PFSK-1 (cell line): ENCODE results near the gene TAF1.

Experiments
- FOXP2 ChIP-seq: optimal IDR thresholded peaks from 2 replicates; pipeline ENCODE3; 2011; ENCODE audit warnings: borderline replicate concordance, control low read depth, inconsistent platforms; ENCODE audit not compliant: insufficient read depth; ENCODE audit errors: extremely low read length, extremely low read depth
- POLR2AphosphoS5 ChIP-seq: IDR thresholded peaks from 2 replicates; pipeline ENCODE4 v1.6.1; 2012; ENCODE audit warnings: low read depth, mild to moderate bottlenecking, control low read depth, low read length, moderate library complexity
- REST ChIP-seq, 2 experiments: IDR thresholded peaks; 2 replicates each; pipeline versions ENCODE4 v1.6.1 to v1.8.0; 2011 to 2012; ENCODE audit warnings: low read depth in 2 of 2, low read length in 2 of 2, control low read depth in 1 of 2, inconsistent platforms in 1 of 2, mild to moderate bottlenecking in 1 of 2, moderate library complexity in 1 of 2; ENCODE audit not compliant: insufficient read depth in 1 of 2
- SIN3A ChIP-seq: IDR thresholded peaks from 2 replicates; pipeline ENCODE4 v1.6.1; 2012; ENCODE audit warnings: mild to moderate bottlenecking, low read length, moderate library complexity, borderline replicate concordance; ENCODE audit not compliant: insufficient read depth
- TAF1 ChIP-seq: IDR thresholded peaks from 2 replicates; pipeline ENCODE4 v1.6.1; 2012; ENCODE audit warnings: low read length, control low read depth, borderline replicate concordance; ENCODE audit not compliant: insufficient read depth

TAF1 gene

GRCh38 chrX:71509289-71509688, 143.1 kb downstream of the TAF1 start:
- TF ChIP-seq TAF1: no peak

DNA sequence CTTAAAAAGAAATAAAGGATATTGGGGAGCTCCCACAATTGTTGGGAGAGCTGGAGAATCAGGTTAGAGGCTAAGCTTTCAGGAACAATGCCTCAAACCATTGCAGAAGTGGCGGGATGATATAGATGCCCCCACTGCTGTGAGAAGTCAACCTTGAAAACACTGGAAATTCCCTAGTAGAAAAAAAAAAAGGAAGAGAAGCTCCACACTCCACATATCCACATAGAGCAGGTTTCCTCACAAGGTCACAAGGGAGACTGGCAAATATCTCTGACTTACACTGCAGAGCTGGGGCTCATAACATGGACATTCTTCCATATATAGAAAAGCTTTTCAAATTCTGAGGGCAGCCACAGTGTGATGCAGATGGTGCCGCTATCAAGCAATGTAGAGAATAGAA, 144.0 kb downstream of the TAF1 start:
- TF ChIP-seq POLR2AphosphoS5 (no peak), TAF1 (no peak), SIN3A (no peak), FOXP2 (no peak), REST (IDR thresholded peaks at IDR 0.05; ENCODE audit: insufficient read depth in 1 of 2, low read depth in 2 of 2, low read length in 2 of 2) (no peak)

GRCh38 chrX:71514367-71515037, 148.3 kb downstream of the TAF1 start:
- TF ChIP-seq POLR2AphosphoS5 (no peak), REST (IDR thresholded peaks at IDR 0.05; ENCODE audit: insufficient read depth in 1 of 2, low read depth in 2 of 2, low read length in 2 of 2) (no peak), FOXP2 (no peak), SIN3A (no peak), TAF1 (no peak)

DNA sequence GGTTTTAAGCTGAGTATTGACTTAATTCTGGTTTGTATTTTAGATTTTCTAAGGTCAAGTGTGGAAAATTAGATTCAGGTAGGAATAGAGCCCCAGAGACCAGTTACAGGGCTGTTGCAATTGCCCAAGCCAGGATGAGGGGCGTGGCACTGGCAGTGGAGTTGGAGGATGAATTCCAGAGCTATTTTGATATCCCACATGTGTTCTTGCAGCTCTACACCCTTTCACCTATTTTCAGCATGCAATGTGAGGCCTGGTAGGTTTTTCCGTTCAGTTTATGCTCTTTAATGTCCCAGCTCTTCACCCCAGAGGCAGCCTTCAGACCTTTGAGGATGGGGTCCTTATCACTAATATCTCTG, 148.9 kb downstream of the TAF1 start:
- TF ChIP-seq SIN3A (no peak), POLR2AphosphoS5 (no peak), REST (IDR thresholded peaks at IDR 0.05; ENCODE audit: insufficient read depth in 1 of 2, low read depth in 2 of 2, low read length in 2 of 2) (no peak), FOXP2 (no peak), TAF1 (no peak)
